Colon (tissue), 2 donors: ENCODE data around the gene ROBO2.

ENCODE experiments used
- FAIRE-seq: peaks from 2 replicates; lab custom pipeline; 2012; peaks lifted over from hg19 to GRCh38; lab: Jason Lieb, UNC
- donor health status: control.
- donor health status: control.

The ROBO2 gene

GRCh38 chr3:77052733-77053670 is 13.1 kb downstream of the ROBO2 start:
- no peak for FAIRE-seq

- FAIRE-seq, result no peak
Measured at GRCh38 chr3:77053795-77054194, 13.9 kb downstream of the ROBO2 start.

GRCh38 chr3:77055841-77056341 is 16.0 kb downstream of the ROBO2 start:
- FAIRE-seq, result no peak

- no peak for FAIRE-seq
Measured at GRCh38 chr3:77059354-77059753, 19.5 kb downstream of the ROBO2 start.

GRCh38 chr3:77063423-77063822 is 23.5 kb downstream of the ROBO2 start:
- FAIRE-seq, result no peak

GRCh38 chr3:77065750-77066149 is 25.9 kb downstream of the ROBO2 start:
- FAIRE-seq, result no peak

GRCh38 chr3:77066829-77067228 is 26.9 kb downstream of the ROBO2 start:
- FAIRE-seq, result no peak

- no peak for FAIRE-seq
Measured at GRCh38 chr3:77068808-77069207, 28.9 kb downstream of the ROBO2 start.

- no peak for FAIRE-seq
Measured at GRCh38 chr3:77071364-77071763, 31.5 kb downstream of the ROBO2 start.

GRCh38 chr3:77071809-77072208 is 31.9 kb downstream of the ROBO2 start:
- no peak for FAIRE-seq

GRCh38 chr3:77072232-77072631 is 32.3 kb downstream of the ROBO2 start:
- no peak for FAIRE-seq

- no peak for FAIRE-seq
Measured at GRCh38 chr3:77078279-77078678, 38.4 kb downstream of the ROBO2 start.

GRCh38 chr3:77079988-77080610 is 40.2 kb downstream of the ROBO2 start:
- no peak for FAIRE-seq

- no peak for FAIRE-seq
Measured at GRCh38 chr3:77081240-77081661, 41.4 kb downstream of the ROBO2 start.

GRCh38 chr3:77084511-77084910 is 44.6 kb downstream of the ROBO2 start:
- no peak for FAIRE-seq

- FAIRE-seq, result no peak
Measured at GRCh38 chr3:77086408-77086807, 46.5 kb downstream of the ROBO2 start.

- FAIRE-seq, result no peak
Measured at GRCh38 chr3:77091809-77092208, 51.9 kb downstream of the ROBO2 start.

- FAIRE-seq, result no peak
Measured at GRCh38 chr3:77093101-77093500, 53.2 kb downstream of the ROBO2 start.

- FAIRE-seq, result no peak
Measured at GRCh38 chr3:77096145-77096544, 56.2 kb downstream of the ROBO2 start.

- FAIRE-seq, result no peak
Measured at GRCh38 chr3:77096966-77097890, 57.3 kb downstream of the ROBO2 start.

- FAIRE-seq, result no peak
Measured at GRCh38 chr3:77102951-77103769, 63.3 kb downstream of the ROBO2 start.
